NK-92 (cell line): Measurements from ENCODE around the gene BANP.
"Not testable (repeated sequence)": the region's sequence is repeated elsewhere in the genome, so short reads cannot be mapped to it uniquely, and the experiment has no call there.

ENCODE experiments used
- DNase-seq: peaks from one replicate; lab custom pipeline; 2025; ENCODE audit not compliant: unreplicated experiment; lab: John Stamatoyannopoulos, UW

Gene BANP

GRCh38 chr16:88026964-88027938 lies 76.0 kb downstream of the BANP start:
- no peak for DNase-seq

GRCh38 chr16:88028177-88028930 lies 77.1 kb downstream of the BANP start:
- not testable (repeated sequence) for DNase-seq

- no peak for DNase-seq
These were observed 79.3 kb downstream of the BANP start for GRCh38 chr16:88030498-88030897.

- DNase-seq, result not testable (repeated sequence)
These were observed 79.7 kb downstream of the BANP start for GRCh38 chr16:88030961-88031360.

- not testable (repeated sequence) for DNase-seq
These were observed 81.9 kb downstream of the BANP start for GRCh38 chr16:88033003-88033740.

- DNase-seq, result no peak
These were observed 83.5 kb downstream of the BANP start for GRCh38 chr16:88034770-88035169.

GRCh38 chr16:88035292-88035691 lies 84.1 kb downstream of the BANP start:
- no peak for DNase-seq

GRCh38 chr16:88035884-88036639 lies 84.8 kb downstream of the BANP start:
- not testable (repeated sequence) for DNase-seq

- DNase-seq, result not testable (repeated sequence)
These were observed 85.4 kb downstream of the BANP start for GRCh38 chr16:88036640-88036996.

GRCh38 chr16:88037359-88037758 lies 86.1 kb downstream of the BANP start:
- not testable (repeated sequence) for DNase-seq

- DNase-seq, result not testable (repeated sequence)
These were observed 86.8 kb downstream of the BANP start for GRCh38 chr16:88037876-88038525.

- DNase-seq, result not testable (repeated sequence)
These were observed 87.3 kb downstream of the BANP start for GRCh38 chr16:88038526-88038908.

GRCh38 chr16:88039591-88039990 lies 88.4 kb downstream of the BANP start:
- no peak for DNase-seq

GRCh38 chr16:88040196-88040876 lies 89.1 kb downstream of the BANP start:
- DNase-seq, result not testable (repeated sequence)

- not testable (repeated sequence) for DNase-seq
These were observed 89.6 kb downstream of the BANP start for GRCh38 chr16:88040877-88041244.

GRCh38 chr16:88041506-88041905 lies 90.3 kb downstream of the BANP start:
- not testable (repeated sequence) for DNase-seq

- not testable (repeated sequence) for DNase-seq
These were observed 90.8 kb downstream of the BANP start for GRCh38 chr16:88041986-88042562.

GRCh38 chr16:88043208-88043910 lies 92.1 kb downstream of the BANP start:
- not testable (repeated sequence) for DNase-seq
